Lower leg skin (tissue), 3 donors: ENCODE measurements around the gene KCNA2.

ENCODE experiments used
- CTCF ChIP-seq, 3 donors: fragments of 450-650 bp; IDR thresholded peaks; one replicate each; pipeline ENCODE4 v1.5.1; 2016; ENCODE audit warnings: antibody characterized with exemption in 3 of 3, mild to moderate bottlenecking in 3 of 3, moderate library complexity in 2 of 3
- POLR2A ChIP-seq, 2 donors: fragments of 450-650 bp; IDR thresholded peaks; one replicate each; pipeline ENCODE4 v1.6.1; 2016 to 2017; ENCODE audit warnings: antibody characterized with exemption in 2 of 2, mild to moderate bottlenecking in 1 of 2, moderate library complexity in 1 of 2

DNA sequence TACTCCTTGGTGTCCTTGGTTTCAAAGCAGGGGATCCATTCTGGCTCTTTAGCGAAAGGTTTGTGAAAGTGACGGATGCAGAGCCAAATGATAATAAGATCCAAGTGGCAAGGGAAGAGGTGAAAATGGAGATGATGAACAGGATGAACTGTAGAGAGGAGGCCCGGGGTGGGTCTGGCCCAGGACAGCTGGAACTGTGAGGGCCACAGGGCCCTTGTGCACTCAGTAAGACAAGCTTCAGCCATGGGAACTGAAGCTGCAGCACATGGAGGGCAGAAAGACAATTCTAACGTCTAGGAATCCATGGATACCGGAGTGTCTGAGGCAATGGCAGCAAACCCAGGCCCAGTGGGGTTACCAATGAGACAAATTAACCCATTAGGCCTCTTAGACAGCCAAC is 4.8 kb downstream of the KCNA2 start:
- TF ChIP-seq CTCF (IDR thresholded peaks at IDR 0.05) (no peak), POLR2A (IDR thresholded peaks at IDR 0.05) (no peak)
